K562 (cell line): ENCODE measurements around the gene PHYKPL. TPM values are rescaled to one million over a fixed set of nuclear protein-coding genes. Genes with fewer than 3 reads are reported as not detected.

Source experiments
- ATAC-seq: fragments of 200-7000 bp; cut with Tn5 transposase; 3 replicates; pipeline ENCODE4 v1.9.1; 2020; ENCODE audit warnings: moderate library complexity
- BruUV-seq: library from RNA; stranded (reverse); fragments of 400-500 nt; replicated peaks from 2 replicates; lab custom pipeline; 2021; lab: Mats Ljungman, UMichigan
- CTCF ChIA-PET: fragments of 300-600 bp; formaldehyde crosslinking; extraction: SDS; loops from one replicate; lab custom pipeline; 2021; ENCODE audit warnings: low intra/inter-chr PET ratio; lab: Yijun Ruan, JAX
- POLR2A ChIA-PET: fragments of 300-600, 350-650 bp; sonication (Branson Sonifier 250); formaldehyde crosslinking; extraction: SDS; loops from one replicate; lab custom pipeline; 2021; ENCODE audit warnings: antibody characterized with exemption, inconsistent platforms; lab: Yijun Ruan, JAX
- DNase-seq, 4 experiments: peaks; one replicate each; pipeline versions ENCODE4 v3.0.0 to v3.0.0-alpha.2; 2011 to 2018; ENCODE audit warnings: low spot score in 3 of 4, mixed read lengths in 3 of 4; ENCODE audit errors: extremely low read depth in 1 of 4
- FAIRE-seq: peaks from 2 replicates; lab custom pipeline; 2011; peaks lifted over from hg19 to GRCh38; lab: Jason Lieb, UNC
- H2AFZ ChIP-seq: 2 replicates; pipeline ENCODE4 v1.6.0; 2011; ENCODE audit warnings: low read depth, low read length, control low read depth, inconsistent platforms
- H3K27ac ChIP-seq: fragments of 200-600 bp; 3 replicates; pipeline ENCODE4 v1.8.0; 2011; ENCODE audit warnings: low read depth, mild to moderate bottlenecking, control low read depth, inconsistent platforms, low read length, moderate library complexity, mixed read lengths; ENCODE audit errors: extremely low read depth
- H3K27me3 ChIP-seq, 2 experiments: fragments of 300-600 bp in 1 of 2; 2 replicates in 1 of 2; 3 replicates in 1 of 2; pipeline versions ENCODE4 v1.6.0 to v1.8.0; 2011; ENCODE audit warnings: inconsistent platforms in 2 of 2, low read length in 2 of 2, mild to moderate bottlenecking in 1 of 2, mixed read lengths in 1 of 2, moderate library complexity in 1 of 2; ENCODE audit not compliant: control insufficient read depth in 2 of 2, insufficient read depth in 2 of 2
- H3K36me3 ChIP-seq: fragments of 300-600 bp; 3 replicates; pipeline ENCODE4 v1.8.0; 2011; ENCODE audit warnings: mild to moderate bottlenecking, low read length, inconsistent platforms; ENCODE audit not compliant: control insufficient read depth, insufficient read depth
- H3K4me1 ChIP-seq, 2 experiments: fragments of 200-600 bp in 1 of 2; replicated peaks in 1 of 2; 2 replicates in 1 of 2; 3 replicates in 1 of 2; pipeline versions ENCODE4 v1.5.1 to v1.8.0; 2011; ENCODE audit warnings: inconsistent platforms in 2 of 2, low read length in 2 of 2, mild to moderate bottlenecking in 1 of 2, mixed read lengths in 1 of 2, moderate library complexity in 1 of 2; ENCODE audit not compliant: control insufficient read depth in 2 of 2, insufficient read depth in 2 of 2
- H3K4me2 ChIP-seq: 2 replicates; pipeline ENCODE4 v1.6.1; 2011; ENCODE audit warnings: low read length, control low read depth, inconsistent platforms, mixed read lengths; ENCODE audit not compliant: insufficient read depth
- H3K4me3 ChIP-seq: fragments of 200-600 bp; sonication (generic), shearing (Covaris generic); 2 replicates; pipeline ENCODE4 v1.5.1; 2016; ENCODE audit warnings: control low read depth, inconsistent platforms
- H3K79me2 ChIP-seq: fragments of 200-600 bp; 3 replicates; pipeline ENCODE4 v1.8.0; 2011; ENCODE audit warnings: low read length, inconsistent platforms; ENCODE audit not compliant: control insufficient read depth, insufficient read depth
- H3K9ac ChIP-seq, 2 experiments: 2 replicates each; pipeline versions ENCODE4 v1.6.0 to v1.6.1; 2011; ENCODE audit warnings: low read depth in 2 of 2, low read length in 2 of 2, control low read depth in 1 of 2, inconsistent platforms in 1 of 2, mild to moderate bottlenecking in 1 of 2, mixed read lengths in 1 of 2; ENCODE audit not compliant: insufficient read depth in 1 of 2
- H3K9me1 ChIP-seq: one replicate; pipeline ENCODE4 v1.6.0; 2011; ENCODE audit warnings: inconsistent platforms, mild to moderate bottlenecking, low read length, moderate library complexity; ENCODE audit not compliant: control insufficient read depth, insufficient read depth
- H3K9me3 ChIP-seq: replicated peaks from 2 replicates; pipeline ENCODE4 v1.5.1; 2011; ENCODE audit warnings: low read depth, low read length, inconsistent platforms; ENCODE audit not compliant: control insufficient read depth, insufficient read depth
- H4K20me1 ChIP-seq: replicated peaks from 2 replicates; pipeline ENCODE4 v1.6.1; 2011; ENCODE audit warnings: low read length, inconsistent platforms, mixed read lengths; ENCODE audit not compliant: control insufficient read depth, insufficient read depth
- PCBP2 ChIP-seq: fragments of 200-400 bp; formaldehyde crosslinking; IDR thresholded peaks from 2 replicates; pipeline ENCODE4 v1.6.1; 2018; ENCODE audit warnings: low read length, low read depth, mild to moderate bottlenecking, moderate library complexity; ENCODE audit not compliant: poor library complexity, severe bottlenecking
- POLR2A ChIP-seq: fragments of 450-650 bp; conservative IDR thresholded peaks from 2 replicates; pipeline ENCODE4 v1.6.1; 2016
- POLR2AphosphoS5 ChIP-seq: IDR thresholded peaks from 2 replicates; pipeline ENCODE4 v1.6.1; 2011; ENCODE audit warnings: mild to moderate bottlenecking, low read depth, low read length, moderate library complexity; ENCODE audit not compliant: control insufficient read depth, insufficient read depth
- POLR2B ChIP-seq: fragments of 450-650 bp; IDR thresholded peaks from 2 replicates; pipeline ENCODE4 v1.6.1; 2018; ENCODE audit warnings: low read depth; ENCODE audit not compliant: partially characterized antibody
- POLR2G ChIP-seq: fragments of 200-400 bp; formaldehyde crosslinking; IDR thresholded peaks from 2 replicates; pipeline ENCODE4 v1.6.1; 2017; ENCODE audit warnings: low read depth, mild to moderate bottlenecking, antibody characterized with exemption, low read length, moderate library complexity
- PYGO2 ChIP-seq: fragments of 450-650 bp; IDR thresholded peaks from 2 replicates; pipeline ENCODE4 v1.6.1; 2016; ENCODE audit warnings: mild to moderate bottlenecking, missing genetic modification characterization, moderate library complexity, missing compliant biosample characterization
- RBFOX2 ChIP-seq: fragments of 200-400 bp; formaldehyde crosslinking; IDR thresholded peaks from 2 replicates; pipeline ENCODE4 v1.6.1; 2017; ENCODE audit warnings: low read depth, mild to moderate bottlenecking, low read length, moderate library complexity
- SUPT5H ChIP-seq: fragments of 450-650 bp; IDR thresholded peaks from 2 replicates; pipeline ENCODE4 v1.6.1; 2016
- WGBS: fragments of 100-300 bp; shearing (Covaris generic); methylation state at CpG from one replicate; pipeline ENCODE4 v1.1.6; 2016; ENCODE audit warnings: low coverage, mixed read lengths; ENCODE audit not compliant: insufficient coverage; ENCODE audit errors: missing lambda C conversion rate; 5-methylcytosine and 5-hydroxymethylcytosine counted together
- in situ Hi-C: fragments of 300-500 bp; cut with MboI; formaldehyde crosslinking; loops from 4 replicates; pipeline ENCODE4 v1.15.0; 2018; ENCODE audit warnings: inconsistent platforms, mixed read lengths
- intact Hi-C: fragments of 100-400 bp; cut with micrococcal nuclease; formaldehyde crosslinking; loops from 2 replicates; pipeline ENCODE4 v1.14.2; 2022
- polyA plus RNA-seq, 8 experiments: library from polyadenylated mRNA; depleted of rRNA in 4 of 8; stranded (reverse) in 5 of 8; unstranded in 3 of 8; fragments of >200 nt; fragmentation: Nextera tagmentation in 2 of 8; fragmentation: Illumina TruSeq in 1 of 8; extraction: Ambion mirVana in 2 of 8; extraction: Trizol in 1 of 8; gene quantifications; 2 replicates each; pipeline versions ENCODE4 v1.2.1 to v1.2.3, GENCODE V29; 2011 to 2014; ENCODE audit warnings: inconsistent platforms in 1 of 8, missing spikeins in 1 of 8
- total RNA-seq, 7 experiments: library from RNA; depleted of rRNA in 6 of 7; stranded (reverse); fragments of >200 nt in 6 of 7; fragmentation: Illumina TruSeq in 2 of 7; extraction: Trizol in 2 of 7; gene quantifications; 2 replicates each; pipeline versions ENCODE4 v1.2.1 to v1.2.3, GENCODE V29; 2011 to 2021; ENCODE audit warnings: low replicate concordance in 1 of 7

Gene PHYKPL
- total and polyA plus RNA-seq, 9 of the 15 experiments (the other 6 are each of a cell fraction or from before 2014, with no cell fraction given): 4.7 to 34.7 (median 18.6) TPM

GRCh38 chr5:178209334-178210072 lies 23.1 kb downstream of the PHYKPL start:
- Histone ChIP-seq H4K20me1 (peaks cover 79% of the 10 kb centered on the region), H3K4me1 (peaks cover 20 to 21% of the 10 kb centered on the region in 2 experiments; a peak in 4 of 5 replicates), H3K27me3 (no peaks in the 10 kb centered on the region), H3K9me1 (peaks cover 10% of the 10 kb centered on the region), H3K4me2 (no peak overlapping the region), H3K79me2 (peaks cover 54% of the 10 kb centered on the region), H2AFZ (no peak overlapping the region), H3K36me3 (peaks cover 93% of the 10 kb centered on the region), H3K4me3 (no peak overlapping the region), H3K9me3 (no peaks in the 10 kb centered on the region), H3K27ac (no peak overlapping the region), H3K9ac (peak overlapping the region in 1 of 2 experiments; percentile 7; a peak in 1 of 4 replicates)
- CTCF ChIA-PET: no interaction called here
- POLR2A ChIA-PET: interaction anchor here (0.7 to 12.7 kb wide), 3 partner anchors 13 to 173 kb away, joined by 3 to 162 read pairs (median 5); partner anchors contain the start of gene PHYKPL
- DNase-seq (no peak), ATAC-seq (no peak), FAIRE-seq (no peak)
- no TSS peak for BruUV-seq
- peak; percentile 22 for TF ChIP-seq POLR2A
- 0 out of 2 replicates have a peak, but pooled peaks have one; percentile 21 for TF ChIP-seq POLR2G
- peak; percentile 34 for TF ChIP-seq RBFOX2
- TF ChIP-seq PCBP2: no peak
- no peak for TF ChIP-seq PYGO2 (tag)
- 0 out of 2 replicates have a peak, but pooled peaks have one; percentile 29 for TF ChIP-seq SUPT5H
- TF ChIP-seq POLR2AphosphoS5: 0 out of 2 replicates have a peak, but pooled peaks have one; percentile 28
- TF ChIP-seq POLR2B: peak; percentile 43
- in situ Hi-C loops: no loop called here
- 88% methylated on average over 8 of the region's 8 CpGs for WGBS
- intact Hi-C loops: no loop called here
